DMS53 treated with DMSO at 0.1 percent for 48 hours (cell line): ENCODE results near the gene HOXB5.

ENCODE experiments used
- DNase-seq: peaks from one replicate; lab custom pipeline; 2025; ENCODE audit not compliant: unreplicated experiment; lab: John Stamatoyannopoulos, UW

The HOXB5 gene

GRCh38 chr17:48591255-48592056 lies 2.1 kb downstream of the HOXB5 start:
- DNase-seq = no peak

GRCh38 chr17:48590607-48591161 lies 2.9 kb downstream of the HOXB5 start:
- DNase-seq = no peak

GRCh38 chr17:48589831-48590606 lies 3.6 kb downstream of the HOXB5 start, which contains the start of gene HOXB3:
Gene HOXB3, minus strand, starts transcription at chr17:48590241. Its CDS starts 37,767 bp downstream, at chr17:48552474.
- DNase-seq = no peak

DNA sequence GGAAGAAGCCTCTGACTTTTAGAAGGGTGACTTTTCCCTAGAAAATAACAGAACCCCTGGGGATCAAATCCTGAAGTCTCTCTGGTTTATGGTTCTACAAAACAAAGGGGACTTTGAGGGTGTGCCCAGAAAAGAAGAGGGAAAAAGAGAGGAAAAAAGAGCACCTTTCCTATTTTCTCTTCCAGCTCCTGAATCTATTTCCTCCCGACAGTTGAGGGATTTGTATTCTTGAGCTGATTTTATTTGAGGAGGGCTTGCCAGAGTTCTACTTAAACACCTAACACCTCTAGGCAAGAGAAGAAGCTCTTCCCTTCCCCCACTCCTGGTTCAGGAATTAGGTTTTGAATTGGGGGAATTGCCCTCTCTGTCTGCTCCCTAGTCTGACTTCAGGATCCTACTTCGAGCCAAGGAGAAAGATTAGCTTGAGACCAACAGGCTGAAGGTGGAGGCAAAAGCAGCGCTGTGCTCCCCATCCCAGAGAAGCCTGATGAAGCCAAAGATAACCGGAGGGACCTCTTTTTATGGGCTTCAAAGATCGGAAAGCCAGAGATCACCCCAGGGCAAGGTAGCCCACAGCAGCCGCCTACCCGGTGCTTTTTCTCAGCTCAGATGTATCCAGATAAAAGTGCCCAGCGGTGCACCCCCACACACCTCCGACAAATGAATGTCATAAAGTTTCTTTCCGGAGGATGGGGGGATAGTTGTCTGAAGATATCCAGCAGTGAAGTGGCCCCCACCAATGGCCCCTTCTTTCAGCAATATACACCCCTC lies 4.3 kb downstream of the HOXB5 start:
- no peak for DNase-seq

GRCh38 chr17:48588528-48588927 lies 5.1 kb downstream of the HOXB5 start:
- DNase-seq = no peak

DNA sequence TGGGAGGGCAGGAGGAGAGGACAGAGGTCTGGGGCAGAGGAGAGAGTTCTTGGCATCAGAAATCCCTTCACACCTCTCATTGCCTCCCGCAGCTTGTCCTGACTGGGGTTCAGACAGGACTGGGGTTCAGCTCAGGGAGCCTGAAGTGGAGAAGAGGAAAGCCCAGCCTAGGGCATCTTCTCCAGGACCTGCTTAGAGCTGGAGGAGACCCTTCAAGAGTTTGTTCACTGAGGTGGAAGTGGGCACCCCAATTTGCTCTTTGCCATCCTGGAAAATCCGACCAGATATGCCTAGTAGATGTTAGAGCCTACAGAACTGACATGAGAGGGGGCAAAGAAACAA lies 5.5 kb downstream of the HOXB5 start:
- DNase-seq = no peak

GRCh38 chr17:48587276-48588073 lies 6.1 kb downstream of the HOXB5 start:
- DNase-seq = no peak

- no peak for DNase-seq
Measured at GRCh38 chr17:48586355-48587258, 7.0 kb downstream of the HOXB5 start.

DNA sequence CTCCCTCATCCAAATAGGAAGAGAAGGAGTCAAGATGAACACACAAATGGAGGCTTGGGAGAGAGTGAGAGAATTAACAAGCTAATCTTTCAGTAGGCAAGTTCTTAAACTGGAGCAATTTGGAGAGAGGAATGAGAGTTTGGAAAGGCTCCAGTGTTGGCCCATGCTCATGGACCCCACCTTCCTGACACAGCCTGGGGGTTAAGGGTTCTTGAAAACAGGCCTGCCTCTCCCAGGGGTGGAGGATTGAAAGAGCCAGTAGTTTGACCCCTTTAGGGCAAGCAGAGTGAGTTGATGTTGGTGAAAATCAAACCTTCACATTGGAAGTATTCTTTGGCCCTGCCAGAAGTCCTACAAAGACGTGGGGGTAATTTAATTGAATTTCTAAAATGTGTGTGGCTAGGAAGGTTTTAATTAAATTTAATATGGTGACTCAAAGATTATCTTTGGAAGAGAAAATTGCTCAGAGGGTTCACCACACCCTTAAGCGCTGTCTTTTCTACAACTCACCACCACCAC lies 9.3 kb downstream of the HOXB5 start:
- no peak for DNase-seq

DNA sequence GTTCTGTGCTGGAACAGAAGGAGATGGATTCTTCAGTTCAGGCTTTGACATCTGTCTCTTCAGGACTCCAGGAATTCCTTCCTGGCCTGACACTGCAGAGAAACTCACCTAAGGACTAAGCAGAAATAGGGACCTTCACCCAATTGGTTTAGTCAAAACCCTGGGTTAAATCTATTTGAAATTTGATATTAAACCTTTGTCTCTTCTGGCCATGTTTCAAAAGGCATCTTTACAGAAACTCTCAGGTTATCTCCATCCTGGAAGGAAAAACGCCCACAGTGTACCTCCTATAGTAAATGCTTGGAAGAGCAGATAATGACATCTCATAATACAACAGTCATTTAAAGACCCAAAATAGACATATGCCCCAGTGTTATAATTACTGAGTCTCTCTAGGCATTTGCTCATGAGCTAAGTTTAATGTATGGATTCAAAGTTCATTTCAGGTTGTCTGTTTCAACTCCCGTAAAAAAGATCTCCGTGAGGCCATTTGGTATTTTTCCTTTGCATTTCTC lies 9.8 kb downstream of the HOXB5 start:
- no peak for DNase-seq

DNA sequence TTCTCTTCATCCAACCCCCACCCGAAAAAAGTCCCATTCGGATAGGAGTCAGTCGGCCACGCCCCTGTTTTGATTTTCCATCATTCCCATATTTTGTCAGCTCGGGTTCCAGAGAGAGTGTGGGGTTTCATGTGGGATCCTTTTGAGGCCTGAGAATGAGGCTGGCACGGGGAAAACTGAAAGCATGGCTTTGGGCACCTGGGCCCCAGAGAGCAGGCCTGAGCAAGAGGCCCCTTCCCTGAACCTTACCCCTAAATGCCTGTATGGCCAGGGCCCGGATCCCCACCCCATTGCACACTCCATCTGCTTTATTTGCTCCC lies 10.9 kb downstream of the HOXB5 start:
- DNase-seq = no peak

DNA sequence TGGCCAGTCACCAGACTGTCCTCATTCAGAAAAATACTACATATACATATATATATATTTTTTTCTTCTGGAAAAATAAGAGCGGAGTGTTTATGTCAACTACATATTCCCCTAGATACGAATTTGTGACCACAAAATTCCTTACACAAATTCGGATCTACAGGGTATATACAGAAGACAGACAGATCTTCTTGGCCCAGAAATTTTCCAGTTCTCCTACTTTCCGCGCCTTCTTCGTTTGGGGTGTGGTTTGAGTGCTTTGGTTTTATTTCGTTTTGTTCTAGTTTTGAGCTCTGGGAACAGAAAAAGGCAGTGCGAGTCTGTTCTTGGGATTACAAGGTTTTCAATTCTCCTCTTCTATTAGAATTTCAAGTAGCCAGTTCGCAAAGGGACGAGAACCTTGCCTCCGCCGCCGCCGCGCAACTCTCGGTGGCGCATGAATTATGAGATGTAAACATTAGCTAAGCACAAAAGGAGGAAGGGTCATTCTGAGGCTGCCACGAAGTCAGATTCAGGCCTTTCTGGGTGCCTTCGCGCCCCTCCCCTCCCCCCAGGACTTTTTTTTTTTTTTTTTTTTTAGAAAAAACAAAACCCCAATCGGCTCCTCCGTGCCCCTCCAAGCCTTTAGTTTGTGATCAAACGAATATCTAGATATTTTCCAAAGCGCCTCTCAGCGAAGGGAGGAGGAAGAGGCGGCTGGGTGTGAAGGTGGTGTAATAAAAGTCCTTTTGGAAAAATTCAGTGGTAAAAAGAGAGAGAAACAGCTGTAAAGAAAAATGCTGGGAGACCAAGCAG lies 13.6 kb downstream of the HOXB5 start:
- DNase-seq = no peak

DNA sequence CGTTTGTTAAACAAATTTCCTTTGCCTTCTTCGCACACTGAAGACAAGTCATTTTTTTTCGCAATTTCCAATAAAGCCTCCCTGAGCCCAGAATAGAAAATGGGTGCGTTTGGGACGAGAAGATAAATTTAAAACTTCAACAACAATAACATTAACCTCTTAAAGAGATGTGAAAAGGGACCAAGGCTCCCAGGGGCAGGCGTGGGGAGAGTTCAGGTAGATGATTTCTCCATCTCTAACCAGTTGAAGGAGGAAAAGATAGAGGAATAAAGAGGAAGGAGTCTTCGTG lies 14.2 kb downstream of the HOXB5 start:
- DNase-seq = no peak

GRCh38 chr17:48578616-48579470 lies 14.7 kb downstream of the HOXB5 start:
- DNase-seq = no peak

GRCh38 chr17:48577946-48578615 lies 15.5 kb downstream of the HOXB5 start, which contains the start of gene HOXB4:
Gene HOXB4, minus strand, starts transcription at chr17:48578350. Its CDS starts 31 bp downstream, at chr17:48578319.
- DNase-seq = no peak

GRCh38 chr17:48577330-48577945 lies 16.1 kb downstream of the HOXB5 start:
- DNase-seq = no peak
